Left lung (tissue), 14 donors: Measurements from ENCODE around the gene INPP1. TPM values are rescaled to one million over a fixed set of nuclear protein-coding genes. Genes with fewer than 3 reads are reported as not detected.
A peak's percentile ranks its signal among the peaks of the same experiment; 100 is the strongest.
"Not testable (repeated sequence)": the region's sequence is repeated elsewhere in the genome, so short reads cannot be mapped to it uniquely, and the experiment has no call there.

Experiments
- ATAC-seq: fragments of 200-7000 bp; cut with Tn5 transposase; one replicate; pipeline ENCODE4 v1.9.1; 2020; ENCODE audit warnings: moderate library complexity
- DNase-seq, 4 donors: peaks; one replicate each; pipeline ENCODE4 v3.0.0-alpha.2; 2013 to 2020
- H3K27ac ChIP-seq, 2 donors: fragments of 200-600 bp; sonication (generic) in 1 of 2; one replicate each; pipeline versions ENCODE4 v1.5.0 to v1.8.0; 2020 to 2021
- H3K27me3 ChIP-seq, 2 donors: fragments of 200-600 bp; sonication (generic) in 1 of 2; one replicate each; pipeline versions ENCODE4 v1.5.0 to v1.8.0; 2020 to 2021
- H3K36me3 ChIP-seq, 2 donors: fragments of 200-600 bp; sonication (generic) in 1 of 2; one replicate each; pipeline versions ENCODE4 v1.5.0 to v1.8.0; 2020 to 2021
- H3K4me1 ChIP-seq, 2 donors: fragments of 200-600 bp; one replicate each; pipeline ENCODE4 v1.8.0; 2021
- H3K4me3 ChIP-seq, 2 donors: fragments of 200-600 bp; sonication (generic) in 1 of 2; one replicate each; pipeline versions ENCODE4 v1.5.0 to v1.8.0; 2020 to 2021; ENCODE audit warnings: mild to moderate bottlenecking in 1 of 2
- H3K9me3 ChIP-seq, 2 donors: fragments of 200-600 bp; sonication (generic) in 1 of 2; one replicate each; pipeline versions ENCODE4 v1.5.0 to v1.8.0; 2020 to 2021
- intact Hi-C, 2 donors: fragments of 100-400 bp; cut with DNase I; formaldehyde crosslinking; loops; one replicate each; pipeline versions ENCODE4 v1.11.2 to v1.14.2; 2022
- long read RNA-seq, 12 donors: library from polyadenylated mRNA in 2 of 12; unstranded in 2 of 12; transcript quantifications; one replicate each; pipeline ENCODE4 v2.0.0 and lab custom pipeline, GENCODE V29; 2019 to 2026
- polyA plus RNA-seq, 6 donors: library from polyadenylated mRNA; unstranded; fragments of 120-200 nt; gene quantifications; one replicate each; pipeline ENCODE4 v1.2.1, GENCODE V29; 2013; ENCODE audit not compliant: insufficient read length in 6 of 6
- total RNA-seq, 2 donors: library from RNA; stranded (reverse); fragmentation: NEBNext Ultra II Directional; extraction: Animal tissue kit (Norgen Biotek cat#: 25700); gene quantifications; one replicate each; pipeline ENCODE4 v1.2.1, GENCODE V29; 2021
- TF ChIP-seq, protein P1 (sequence below), 2 donors: fragments of 200-600 bp; sonication (generic) in 1 of 2; IDR thresholded peaks; one replicate each; pipeline versions ENCODE4 v1.5.0 to v1.8.0; 2021; ENCODE audit warnings: antibody characterized with exemption in 2 of 2
- donor health status: DM: no; HTN: yes; CAD: no.
- donor health status: DM: no; HTN: no; CAD: no.

INPP1 gene, protein sequence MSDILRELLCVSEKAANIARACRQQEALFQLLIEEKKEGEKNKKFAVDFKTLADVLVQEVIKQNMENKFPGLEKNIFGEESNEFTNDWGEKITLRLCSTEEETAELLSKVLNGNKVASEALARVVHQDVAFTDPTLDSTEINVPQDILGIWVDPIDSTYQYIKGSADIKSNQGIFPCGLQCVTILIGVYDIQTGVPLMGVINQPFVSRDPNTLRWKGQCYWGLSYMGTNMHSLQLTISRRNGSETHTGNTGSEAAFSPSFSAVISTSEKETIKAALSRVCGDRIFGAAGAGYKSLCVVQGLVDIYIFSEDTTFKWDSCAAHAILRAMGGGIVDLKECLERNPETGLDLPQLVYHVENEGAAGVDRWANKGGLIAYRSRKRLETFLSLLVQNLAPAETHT
- total RNA-seq, result 10 to 100 TPM; 21.0 to 25.0 TPM
- polyA plus RNA-seq, result 10 to 100 TPM; 25.3 to 35.2 (median 28.5) TPM
- long read RNA-seq, donor 1, partial matches to known transcripts, result 0 of 4 reads
- long read RNA-seq, donor 1, other reads (novel, unspliced or antisense), result 0 of 4 reads
- long read RNA-seq, donor 2, transcript INPP1-201 (6 exons, 1,919 nt), result major isoform, 6 of 7 reads
- long read RNA-seq, donor 2, partial matches to known transcripts, result 0 of 7 reads
- long read RNA-seq, donor 2, other reads (novel, unspliced or antisense), result 0 of 7 reads
- long read RNA-seq, donor 3, transcript INPP1-201 (6 exons, 1,919 nt), result major isoform, 7 of 40 reads
- long read RNA-seq, donor 3, partial matches to known transcripts, result 33 of 40 reads
- long read RNA-seq, donor 3, other reads (novel, unspliced or antisense), result 0 of 40 reads
- long read RNA-seq, donor 4, transcript INPP1-201 (6 exons, 1,919 nt), result major isoform, 19 of 26 reads
- long read RNA-seq, donor 4, partial matches to known transcripts, result 4 of 26 reads
- long read RNA-seq, donor 4, other reads (novel, unspliced or antisense), result 3 of 26 reads
- long read RNA-seq, donor 5, partial matches to known transcripts, result 27 of 32 reads
- long read RNA-seq, donor 5, other reads (novel, unspliced or antisense), result 0 of 32 reads
- long read RNA-seq, donor 6, transcript INPP1-201 (6 exons, 1,919 nt), result major isoform, 9 of 32 reads
- long read RNA-seq, donor 6, partial matches to known transcripts, result 23 of 32 reads
- long read RNA-seq, donor 6, other reads (novel, unspliced or antisense), result 0 of 32 reads
- long read RNA-seq, donor 7, partial matches to known transcripts, result 5 of 10 reads
- long read RNA-seq, donor 7, other reads (novel, unspliced or antisense), result 0 of 10 reads
- long read RNA-seq, donor 8, transcript INPP1-201 (6 exons, 1,919 nt), result major isoform, 5 of 35 reads
- long read RNA-seq, donor 8, partial matches to known transcripts, result 30 of 35 reads
- long read RNA-seq, donor 8, other reads (novel, unspliced or antisense), result 0 of 35 reads
- long read RNA-seq, donor 9, partial matches to known transcripts, result 0 of 1 reads
- long read RNA-seq, donor 9, other reads (novel, unspliced or antisense), result 0 of 1 reads
- long read RNA-seq, donor 10, transcript INPP1-201 (6 exons, 1,919 nt), result major isoform, 27 of 39 reads
- long read RNA-seq, donor 10, partial matches to known transcripts, result 5 of 39 reads
- long read RNA-seq, donor 10, other reads (novel, unspliced or antisense), result 5 of 39 reads
- long read RNA-seq, donor 11, transcript INPP1-201 (6 exons, 1,919 nt), result major isoform, 11 of 115 reads
- long read RNA-seq, donor 11, transcript INPP1-214 (2 exons, 832 nt), result minor isoform, 8 of 115 reads
- long read RNA-seq, donor 11, partial matches to known transcripts, result 94 of 115 reads
- long read RNA-seq, donor 11, other reads (novel, unspliced or antisense), result 0 of 115 reads
- long read RNA-seq, donor 12, partial matches to known transcripts, result 18 of 22 reads
- long read RNA-seq, donor 12, other reads (novel, unspliced or antisense), result 0 of 22 reads

DNA sequence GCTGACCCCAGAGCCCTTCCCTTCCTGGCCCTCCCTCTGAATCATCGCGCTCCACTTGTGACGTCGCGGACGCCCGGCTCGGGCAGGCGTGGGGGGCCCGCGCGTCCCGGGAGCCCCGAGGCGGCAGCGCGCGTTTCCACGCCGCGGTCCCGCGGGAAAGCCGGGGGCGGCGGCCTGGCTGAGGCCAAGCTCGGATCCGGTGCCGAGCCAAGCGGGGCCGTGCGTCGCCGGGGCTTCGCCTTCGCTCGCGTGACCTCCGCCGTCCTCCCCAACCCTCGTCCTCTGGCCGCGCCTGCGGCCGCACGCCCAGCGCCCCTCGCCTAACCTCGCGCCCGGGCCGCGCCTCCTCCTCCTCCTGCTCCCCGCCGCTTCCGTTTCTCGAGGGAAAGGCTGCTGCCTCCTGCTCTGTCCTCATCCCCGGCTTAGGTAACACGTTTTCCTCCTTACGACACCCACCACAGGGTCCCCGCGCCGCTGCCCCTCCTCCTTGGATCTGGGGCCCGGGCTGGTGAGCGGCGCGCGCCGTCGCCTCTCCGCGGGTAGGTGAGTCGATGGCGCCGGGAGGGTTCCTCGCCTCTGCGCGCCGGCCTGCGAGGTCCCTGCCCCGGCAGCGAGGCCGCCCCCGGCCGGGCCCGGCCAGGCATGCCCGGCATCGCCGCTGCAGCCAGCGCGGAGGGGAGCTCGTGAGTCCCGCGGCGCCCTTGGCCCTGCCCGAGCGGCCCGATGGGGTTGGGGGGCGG, at the start of gene INPP1:
Gene INPP1, plus strand, starts transcription at position 54 of the 740 bp plus-strand sequence. CDS start 16,514 bp downstream, outside the sequence.
- peaks cover 5 to 32% of the 10 kb centered on the region in 2 donors for H3K4me1 ChIP-seq
- TF ChIP-seq, protein P1, sequence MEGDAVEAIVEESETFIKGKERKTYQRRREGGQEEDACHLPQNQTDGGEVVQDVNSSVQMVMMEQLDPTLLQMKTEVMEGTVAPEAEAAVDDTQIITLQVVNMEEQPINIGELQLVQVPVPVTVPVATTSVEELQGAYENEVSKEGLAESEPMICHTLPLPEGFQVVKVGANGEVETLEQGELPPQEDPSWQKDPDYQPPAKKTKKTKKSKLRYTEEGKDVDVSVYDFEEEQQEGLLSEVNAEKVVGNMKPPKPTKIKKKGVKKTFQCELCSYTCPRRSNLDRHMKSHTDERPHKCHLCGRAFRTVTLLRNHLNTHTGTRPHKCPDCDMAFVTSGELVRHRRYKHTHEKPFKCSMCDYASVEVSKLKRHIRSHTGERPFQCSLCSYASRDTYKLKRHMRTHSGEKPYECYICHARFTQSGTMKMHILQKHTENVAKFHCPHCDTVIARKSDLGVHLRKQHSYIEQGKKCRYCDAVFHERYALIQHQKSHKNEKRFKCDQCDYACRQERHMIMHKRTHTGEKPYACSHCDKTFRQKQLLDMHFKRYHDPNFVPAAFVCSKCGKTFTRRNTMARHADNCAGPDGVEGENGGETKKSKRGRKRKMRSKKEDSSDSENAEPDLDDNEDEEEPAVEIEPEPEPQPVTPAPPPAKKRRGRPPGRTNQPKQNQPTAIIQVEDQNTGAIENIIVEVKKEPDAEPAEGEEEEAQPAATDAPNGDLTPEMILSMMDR (IDR thresholded peaks at IDR 0.05), result no peak
- H3K27me3 ChIP-seq, result no peaks in the 10 kb centered on the region
- H3K9me3 ChIP-seq, result no peaks in the 10 kb centered on the region
- no peaks in the 10 kb centered on the region for H3K36me3 ChIP-seq
- H3K27ac ChIP-seq, result peak within 1 kb of the TSS; percentile 85 to 94
- peak within 1 kb of the TSS; percentile 66 to 72 for H3K4me3 ChIP-seq
- intact Hi-C loops, result no loop called here
- peak; percentile 67 to 94 (median 74) for DNase-seq
- ATAC-seq, result peak; percentile 86

DNA sequence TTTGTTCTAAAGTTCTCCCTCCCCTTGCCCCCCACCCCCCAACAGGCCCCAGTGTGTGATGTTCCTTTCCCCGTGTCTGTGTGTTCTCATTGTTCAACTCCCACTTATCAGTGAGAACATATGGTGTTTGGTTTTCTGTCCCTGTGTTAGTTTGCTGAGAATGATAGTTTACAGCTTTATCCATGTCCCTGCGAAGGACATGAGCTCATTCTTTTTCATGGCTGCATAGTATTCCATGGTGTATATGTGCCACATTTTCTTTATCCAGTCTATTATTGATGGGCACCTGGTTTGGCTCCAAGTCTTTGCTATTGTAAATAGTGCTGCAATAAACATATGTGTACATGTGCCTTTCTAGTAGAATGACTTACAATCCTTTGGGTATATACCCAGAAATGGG, 45.5 kb upstream of the INPP1 start:
- H3K27me3 ChIP-seq, intact Hi-C loops, H3K4me3 ChIP-seq, H3K9me3 ChIP-seq, ATAC-seq, H3K4me1 ChIP-seq, H3K27ac ChIP-seq, DNase-seq: not testable (repeated sequence)
- peaks cover 3 to 26% of the 10 kb centered on the region in 2 donors for H3K36me3 ChIP-seq

DNA sequence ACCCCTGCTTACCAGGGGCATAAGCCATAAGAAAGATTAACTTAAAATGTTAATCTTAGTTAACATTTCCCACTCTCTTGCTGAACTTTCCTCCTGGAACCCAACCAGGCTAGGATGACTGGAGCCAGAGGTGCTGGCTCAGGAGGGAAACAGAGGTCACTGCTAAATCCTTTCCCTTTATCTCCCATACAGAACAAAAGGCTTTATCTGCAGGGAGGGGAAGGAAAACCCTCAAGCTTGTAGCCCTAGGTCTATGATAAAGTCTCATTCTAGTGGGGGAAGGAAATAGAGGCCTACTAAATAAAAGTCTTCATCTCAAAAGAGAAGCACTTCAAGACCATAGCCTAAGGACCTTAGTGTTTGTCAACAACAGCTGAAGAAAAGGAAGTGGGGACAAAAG, 42.4 kb upstream of the INPP1 start:
- no peak for ATAC-seq

DNA sequence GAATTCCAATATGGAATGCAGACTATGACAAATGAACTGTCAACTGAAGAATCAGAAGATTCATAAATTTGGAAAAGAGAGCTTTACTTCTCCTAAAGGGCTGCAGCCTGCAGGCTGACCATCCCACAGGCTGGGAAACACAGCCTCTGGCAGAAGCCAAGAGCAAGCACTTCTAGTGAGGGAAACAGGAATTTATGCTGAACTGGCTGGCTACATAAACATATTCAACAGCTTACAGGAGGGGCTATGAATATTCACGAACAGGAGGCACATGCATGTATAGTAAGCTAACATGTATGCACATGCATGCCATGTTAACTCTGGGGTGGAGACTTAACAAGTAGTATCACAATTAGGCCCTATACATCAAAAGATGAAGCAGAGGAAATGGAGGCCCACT, 41.3 kb upstream of the INPP1 start:
- no peak for ATAC-seq
- TF ChIP-seq, protein P1 (IDR thresholded peaks at IDR 0.05), result no peak
- Histone ChIP-seq H3K27me3 (no peaks in the 10 kb centered on the region), H3K4me3 (no peak overlapping the region), H3K27ac (no peak overlapping the region), H3K4me1 (no peaks in the 10 kb centered on the region), H3K36me3 (peaks cover 0 to 3% of the 10 kb centered on the region in 2 donors), H3K9me3 (no peaks in the 10 kb centered on the region)
- intact Hi-C loops, result no loop called here
- DNase-seq, result no peak

More for the DNA sequence above, 42.4 kb upstream of the INPP1 start:
- Histone ChIP-seq H3K36me3 (peaks cover 0 to 8% of the 10 kb centered on the region in 2 donors), H3K9me3 (no peaks in the 10 kb centered on the region), H3K4me1 (no peaks in the 10 kb centered on the region), H3K27me3 (no peaks in the 10 kb centered on the region), H3K4me3 (no peak overlapping the region), H3K27ac (no peak overlapping the region)
- intact Hi-C loops, result no loop called here
- TF ChIP-seq, protein P1 (IDR thresholded peaks at IDR 0.05), result no peak
- DNase-seq, result no peak
